Epithelial cell of umbilical artery (primary cell): ENCODE measurements around the gene GTF3C1. TPM values are rescaled to one million over a fixed set of nuclear protein-coding genes. Genes with fewer than 3 reads are reported as not detected.

Experiments
- total RNA-seq: library from RNA; depleted of rRNA; stranded (reverse); fragments of >200 nt; gene quantifications from 2 replicates; pipeline ENCODE4 v1.2.3, GENCODE V29; 2014

The GTF3C1 gene, protein sequence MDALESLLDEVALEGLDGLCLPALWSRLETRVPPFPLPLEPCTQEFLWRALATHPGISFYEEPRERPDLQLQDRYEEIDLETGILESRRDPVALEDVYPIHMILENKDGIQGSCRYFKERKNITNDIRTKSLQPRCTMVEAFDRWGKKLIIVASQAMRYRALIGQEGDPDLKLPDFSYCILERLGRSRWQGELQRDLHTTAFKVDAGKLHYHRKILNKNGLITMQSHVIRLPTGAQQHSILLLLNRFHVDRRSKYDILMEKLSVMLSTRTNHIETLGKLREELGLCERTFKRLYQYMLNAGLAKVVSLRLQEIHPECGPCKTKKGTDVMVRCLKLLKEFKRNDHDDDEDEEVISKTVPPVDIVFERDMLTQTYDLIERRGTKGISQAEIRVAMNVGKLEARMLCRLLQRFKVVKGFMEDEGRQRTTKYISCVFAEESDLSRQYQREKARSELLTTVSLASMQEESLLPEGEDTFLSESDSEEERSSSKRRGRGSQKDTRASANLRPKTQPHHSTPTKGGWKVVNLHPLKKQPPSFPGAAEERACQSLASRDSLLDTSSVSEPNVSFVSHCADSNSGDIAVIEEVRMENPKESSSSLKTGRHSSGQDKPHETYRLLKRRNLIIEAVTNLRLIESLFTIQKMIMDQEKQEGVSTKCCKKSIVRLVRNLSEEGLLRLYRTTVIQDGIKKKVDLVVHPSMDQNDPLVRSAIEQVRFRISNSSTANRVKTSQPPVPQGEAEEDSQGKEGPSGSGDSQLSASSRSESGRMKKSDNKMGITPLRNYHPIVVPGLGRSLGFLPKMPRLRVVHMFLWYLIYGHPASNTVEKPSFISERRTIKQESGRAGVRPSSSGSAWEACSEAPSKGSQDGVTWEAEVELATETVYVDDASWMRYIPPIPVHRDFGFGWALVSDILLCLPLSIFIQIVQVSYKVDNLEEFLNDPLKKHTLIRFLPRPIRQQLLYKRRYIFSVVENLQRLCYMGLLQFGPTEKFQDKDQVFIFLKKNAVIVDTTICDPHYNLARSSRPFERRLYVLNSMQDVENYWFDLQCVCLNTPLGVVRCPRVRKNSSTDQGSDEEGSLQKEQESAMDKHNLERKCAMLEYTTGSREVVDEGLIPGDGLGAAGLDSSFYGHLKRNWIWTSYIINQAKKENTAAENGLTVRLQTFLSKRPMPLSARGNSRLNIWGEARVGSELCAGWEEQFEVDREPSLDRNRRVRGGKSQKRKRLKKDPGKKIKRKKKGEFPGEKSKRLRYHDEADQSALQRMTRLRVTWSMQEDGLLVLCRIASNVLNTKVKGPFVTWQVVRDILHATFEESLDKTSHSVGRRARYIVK (N-terminal part only)
- total RNA-seq, result 58.5 and 63.3 TPM in 2 replicates

GRCh38 chr16:27549746-27550581 lies at the start of gene GTF3C1, which contains the start of gene KATNIP:
Gene GTF3C1 (minus strand): TSS chr16:27549913. CDS start chr16:27549890, 23 bp downstream.
Gene KATNIP (plus strand): TSS chr16:27550144. CDS start chr16:27550171, 27 bp downstream.

Other genes starting within 250 kb of the GTF3C1 start
- gene IL4R, start 235.9 kb downstream of the GTF3C1 start, total RNA-seq, result 30.9 and 38.0 TPM in 2 replicates
- under 0.01 and 0.15 TPM in 2 replicates for gene IL21R, start 147.7 kb downstream of the GTF3C1 start, total RNA-seq
- gene KATNIP, start 231 bp upstream of the GTF3C1 start, total RNA-seq, result 12.7 and 17.6 TPM in 2 replicates